ENCODE measurements around the gene SRP68. TPM values are rescaled to one million over a fixed set of nuclear protein-coding genes. Genes with fewer than 3 reads are reported as not detected.

Gene SRP68
- total and polyA plus RNA-seq, 9 of the 15 experiments (the other 6 are each of a cell fraction or from before 2014, with no cell fraction given) = 29.4 to 92.6 (median 36.2) TPM

DNA sequence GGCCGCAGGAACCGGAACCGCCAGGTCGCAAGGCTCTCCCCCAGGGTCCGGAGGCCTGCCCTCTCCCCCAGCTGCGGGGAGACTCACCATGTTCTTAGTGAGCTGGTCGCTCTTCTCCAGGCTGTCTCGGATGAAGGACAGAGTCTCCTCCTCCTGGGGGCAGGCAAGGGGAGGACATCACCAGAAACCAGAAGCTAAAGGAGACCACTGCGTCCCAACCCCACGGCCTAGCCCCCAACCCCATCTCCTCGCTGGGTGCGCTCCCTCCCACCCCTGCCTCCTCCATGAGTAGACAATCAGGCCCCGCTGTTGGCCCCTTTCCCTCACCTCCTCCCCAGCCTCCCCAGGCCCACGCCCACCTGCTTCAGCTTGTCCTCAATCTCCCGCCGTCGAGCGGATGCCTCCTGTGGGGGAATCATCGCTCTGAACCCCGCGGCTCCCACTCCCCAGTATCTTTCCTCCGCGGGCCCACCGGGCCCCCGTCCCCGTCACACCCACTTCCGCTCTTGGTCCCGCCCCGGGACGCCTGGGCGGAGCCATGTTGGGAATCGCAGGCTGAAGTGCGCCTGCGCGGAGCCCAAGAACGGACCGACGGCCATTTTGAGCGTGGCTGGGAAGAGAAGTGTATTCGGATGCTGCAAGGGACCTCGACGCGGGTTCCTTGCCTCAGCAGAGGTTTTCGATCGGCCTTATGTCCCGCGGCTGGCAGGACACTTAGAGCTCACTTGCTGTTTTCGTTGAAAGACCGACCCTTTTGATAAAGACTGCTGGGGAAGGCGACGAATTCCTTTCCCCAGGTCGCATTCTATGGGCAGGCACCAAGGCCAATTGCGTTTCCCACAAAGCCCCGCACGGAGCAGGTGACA, 31.2 kb upstream of the SRP68 start, which contains the start of gene EXOC7 (continued):
- TF ChIP-seq ZNF696 (CRISPR knock-in tag; conservative IDR thresholded peaks at IDR 0.05) (no peak), ZBTB8A (IDR thresholded peaks at IDR 0.05; ENCODE audit: partially characterized antibody) (no peak), CHD4 (IDR thresholded peaks at IDR 0.05; ENCODE audit: insufficient read depth, insufficient replicate concordance, low read depth, low read length, poor library complexity, severe bottlenecking) (no peak), SUPT5H (IDR thresholded peaks at IDR 0.05) (peak; percentile 83), ZNF124 (CRISPR knock-in tag; IDR thresholded peaks at IDR 0.05) (no peak), ZNF239 (CRISPR knock-in tag; IDR thresholded peaks at IDR 0.05) (no peak), THRA (IDR thresholded peaks at IDR 0.05) (no peak), MTF1 (CRISPR knock-in tag; IDR thresholded peaks at IDR 0.05; ENCODE audit: borderline replicate concordance) (no peak), HSF4 (CRISPR knock-in tag; IDR thresholded peaks at IDR 0.05; ENCODE audit: borderline replicate concordance) (no peak), ZNF561 (CRISPR knock-in tag; conservative IDR thresholded peaks at IDR 0.05) (no peak), NR0B1 (IDR thresholded peaks at IDR 0.05; ENCODE audit: partially characterized antibody) (no peak), POLR2AphosphoS5 (IDR thresholded peaks at IDR 0.05; ENCODE audit: control insufficient read depth, insufficient read depth, low read depth, low read length) (peak; percentile 67), NFE2 (IDR thresholded peaks at IDR 0.05; ENCODE audit: low read depth) (no peak), DIDO1 (tag; IDR thresholded peaks at IDR 0.05; ENCODE audit: low read depth) (no peak), MCM5 (IDR thresholded peaks at IDR 0.05; ENCODE audit: low read depth) (no peak), CCNT2 (IDR thresholded peaks at IDR 0.05; ENCODE audit: borderline replicate concordance, extremely low read depth, insufficient read length, low read depth, low read length) (no peak)
- TF ChIP-seq, protein P1, sequence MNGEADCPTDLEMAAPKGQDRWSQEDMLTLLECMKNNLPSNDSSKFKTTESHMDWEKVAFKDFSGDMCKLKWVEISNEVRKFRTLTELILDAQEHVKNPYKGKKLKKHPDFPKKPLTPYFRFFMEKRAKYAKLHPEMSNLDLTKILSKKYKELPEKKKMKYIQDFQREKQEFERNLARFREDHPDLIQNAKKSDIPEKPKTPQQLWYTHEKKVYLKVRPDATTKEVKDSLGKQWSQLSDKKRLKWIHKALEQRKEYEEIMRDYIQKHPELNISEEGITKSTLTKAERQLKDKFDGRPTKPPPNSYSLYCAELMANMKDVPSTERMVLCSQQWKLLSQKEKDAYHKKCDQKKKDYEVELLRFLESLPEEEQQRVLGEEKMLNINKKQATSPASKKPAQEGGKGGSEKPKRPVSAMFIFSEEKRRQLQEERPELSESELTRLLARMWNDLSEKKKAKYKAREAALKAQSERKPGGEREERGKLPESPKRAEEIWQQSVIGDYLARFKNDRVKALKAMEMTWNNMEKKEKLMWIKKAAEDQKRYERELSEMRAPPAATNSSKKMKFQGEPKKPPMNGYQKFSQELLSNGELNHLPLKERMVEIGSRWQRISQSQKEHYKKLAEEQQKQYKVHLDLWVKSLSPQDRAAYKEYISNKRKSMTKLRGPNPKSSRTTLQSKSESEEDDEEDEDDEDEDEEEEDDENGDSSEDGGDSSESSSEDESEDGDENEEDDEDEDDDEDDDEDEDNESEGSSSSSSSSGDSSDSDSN (IDR thresholded peaks at IDR 0.05; ENCODE audit: borderline replicate concordance in 1 of 2, low read depth in 2 of 2, low read length in 2 of 2) = 0 out of 4 replicates have a peak, but pooled peaks of 1 of the 2 experiments have one; percentile 15
- TF ChIP-seq, protein P2, sequence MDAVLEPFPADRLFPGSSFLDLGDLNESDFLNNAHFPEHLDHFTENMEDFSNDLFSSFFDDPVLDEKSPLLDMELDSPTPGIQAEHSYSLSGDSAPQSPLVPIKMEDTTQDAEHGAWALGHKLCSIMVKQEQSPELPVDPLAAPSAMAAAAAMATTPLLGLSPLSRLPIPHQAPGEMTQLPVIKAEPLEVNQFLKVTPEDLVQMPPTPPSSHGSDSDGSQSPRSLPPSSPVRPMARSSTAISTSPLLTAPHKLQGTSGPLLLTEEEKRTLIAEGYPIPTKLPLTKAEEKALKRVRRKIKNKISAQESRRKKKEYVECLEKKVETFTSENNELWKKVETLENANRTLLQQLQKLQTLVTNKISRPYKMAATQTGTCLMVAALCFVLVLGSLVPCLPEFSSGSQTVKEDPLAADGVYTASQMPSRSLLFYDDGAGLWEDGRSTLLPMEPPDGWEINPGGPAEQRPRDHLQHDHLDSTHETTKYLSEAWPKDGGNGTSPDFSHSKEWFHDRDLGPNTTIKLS (IDR thresholded peaks at IDR 0.05; ENCODE audit: borderline replicate concordance, low read depth) = no peak
- TF ChIP-seq, protein P3, sequence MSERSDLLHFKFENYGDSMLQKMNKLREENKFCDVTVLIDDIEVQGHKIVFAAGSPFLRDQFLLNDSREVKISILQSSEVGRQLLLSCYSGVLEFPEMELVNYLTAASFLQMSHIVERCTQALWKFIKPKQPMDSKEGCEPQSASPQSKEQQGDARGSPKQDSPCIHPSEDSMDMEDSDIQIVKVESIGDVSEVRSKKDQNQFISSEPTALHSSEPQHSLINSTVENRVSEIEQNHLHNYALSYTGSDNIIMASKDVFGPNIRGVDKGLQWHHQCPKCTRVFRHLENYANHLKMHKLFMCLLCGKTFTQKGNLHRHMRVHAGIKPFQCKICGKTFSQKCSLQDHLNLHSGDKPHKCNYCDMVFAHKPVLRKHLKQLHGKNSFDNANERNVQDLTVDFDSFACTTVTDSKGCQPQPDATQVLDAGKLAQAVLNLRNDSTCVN (CRISPR knock-in tag; IDR thresholded peaks at IDR 0.05) = no peak
